ENCODE measurements around the gene ZRSR2.

DNA sequence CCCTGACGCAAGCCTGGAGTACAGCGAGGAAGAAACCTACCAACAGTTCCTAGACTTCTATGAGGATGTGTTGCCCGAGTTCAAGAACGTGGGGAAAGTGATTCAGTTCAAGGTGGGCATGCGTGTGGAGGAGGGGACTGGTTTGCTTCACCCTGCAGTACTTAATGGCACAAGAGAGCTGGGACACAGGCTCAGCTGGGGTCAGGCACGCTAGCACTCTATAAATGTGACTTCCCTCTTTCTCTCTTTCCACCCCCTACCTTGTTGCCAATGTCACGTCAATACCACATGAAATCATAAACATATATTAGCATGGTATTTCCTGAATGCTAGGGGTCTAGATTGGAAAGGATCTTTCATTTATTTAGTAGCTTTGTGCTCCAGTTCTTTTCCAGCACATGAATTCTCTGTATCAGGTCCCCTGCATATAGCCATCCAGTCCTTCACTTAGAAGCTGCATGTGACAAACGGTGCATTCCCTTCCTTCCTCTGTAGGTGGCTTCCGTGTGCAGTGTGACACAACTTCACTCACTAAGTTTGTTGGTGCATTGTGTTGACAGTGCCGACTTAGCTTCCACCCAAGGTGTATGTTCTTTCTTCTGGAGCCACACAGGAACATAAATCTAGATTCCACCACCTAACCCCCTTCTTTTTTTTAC lies 25.6 kb downstream of the ZRSR2 start:
- TF ChIP-seq POLR2AphosphoS5 (IDR thresholded peaks at IDR 0.05; ENCODE audit: low read depth, low read length), result no peak
- TF ChIP-seq, protein P1, sequence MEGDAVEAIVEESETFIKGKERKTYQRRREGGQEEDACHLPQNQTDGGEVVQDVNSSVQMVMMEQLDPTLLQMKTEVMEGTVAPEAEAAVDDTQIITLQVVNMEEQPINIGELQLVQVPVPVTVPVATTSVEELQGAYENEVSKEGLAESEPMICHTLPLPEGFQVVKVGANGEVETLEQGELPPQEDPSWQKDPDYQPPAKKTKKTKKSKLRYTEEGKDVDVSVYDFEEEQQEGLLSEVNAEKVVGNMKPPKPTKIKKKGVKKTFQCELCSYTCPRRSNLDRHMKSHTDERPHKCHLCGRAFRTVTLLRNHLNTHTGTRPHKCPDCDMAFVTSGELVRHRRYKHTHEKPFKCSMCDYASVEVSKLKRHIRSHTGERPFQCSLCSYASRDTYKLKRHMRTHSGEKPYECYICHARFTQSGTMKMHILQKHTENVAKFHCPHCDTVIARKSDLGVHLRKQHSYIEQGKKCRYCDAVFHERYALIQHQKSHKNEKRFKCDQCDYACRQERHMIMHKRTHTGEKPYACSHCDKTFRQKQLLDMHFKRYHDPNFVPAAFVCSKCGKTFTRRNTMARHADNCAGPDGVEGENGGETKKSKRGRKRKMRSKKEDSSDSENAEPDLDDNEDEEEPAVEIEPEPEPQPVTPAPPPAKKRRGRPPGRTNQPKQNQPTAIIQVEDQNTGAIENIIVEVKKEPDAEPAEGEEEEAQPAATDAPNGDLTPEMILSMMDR (IDR thresholded peaks at IDR 0.05), result peak; percentile 41
- TF ChIP-seq, protein P2, sequence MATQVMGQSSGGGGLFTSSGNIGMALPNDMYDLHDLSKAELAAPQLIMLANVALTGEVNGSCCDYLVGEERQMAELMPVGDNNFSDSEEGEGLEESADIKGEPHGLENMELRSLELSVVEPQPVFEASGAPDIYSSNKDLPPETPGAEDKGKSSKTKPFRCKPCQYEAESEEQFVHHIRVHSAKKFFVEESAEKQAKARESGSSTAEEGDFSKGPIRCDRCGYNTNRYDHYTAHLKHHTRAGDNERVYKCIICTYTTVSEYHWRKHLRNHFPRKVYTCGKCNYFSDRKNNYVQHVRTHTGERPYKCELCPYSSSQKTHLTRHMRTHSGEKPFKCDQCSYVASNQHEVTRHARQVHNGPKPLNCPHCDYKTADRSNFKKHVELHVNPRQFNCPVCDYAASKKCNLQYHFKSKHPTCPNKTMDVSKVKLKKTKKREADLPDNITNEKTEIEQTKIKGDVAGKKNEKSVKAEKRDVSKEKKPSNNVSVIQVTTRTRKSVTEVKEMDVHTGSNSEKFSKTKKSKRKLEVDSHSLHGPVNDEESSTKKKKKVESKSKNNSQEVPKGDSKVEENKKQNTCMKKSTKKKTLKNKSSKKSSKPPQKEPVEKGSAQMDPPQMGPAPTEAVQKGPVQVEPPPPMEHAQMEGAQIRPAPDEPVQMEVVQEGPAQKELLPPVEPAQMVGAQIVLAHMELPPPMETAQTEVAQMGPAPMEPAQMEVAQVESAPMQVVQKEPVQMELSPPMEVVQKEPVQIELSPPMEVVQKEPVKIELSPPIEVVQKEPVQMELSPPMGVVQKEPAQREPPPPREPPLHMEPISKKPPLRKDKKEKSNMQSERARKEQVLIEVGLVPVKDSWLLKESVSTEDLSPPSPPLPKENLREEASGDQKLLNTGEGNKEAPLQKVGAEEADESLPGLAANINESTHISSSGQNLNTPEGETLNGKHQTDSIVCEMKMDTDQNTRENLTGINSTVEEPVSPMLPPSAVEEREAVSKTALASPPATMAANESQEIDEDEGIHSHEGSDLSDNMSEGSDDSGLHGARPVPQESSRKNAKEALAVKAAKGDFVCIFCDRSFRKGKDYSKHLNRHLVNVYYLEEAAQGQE (IDR thresholded peaks at IDR 0.05; ENCODE audit: insufficient read depth in 1 of 2, low read depth in 2 of 2, low read length in 1 of 2), result no peak
- TF ChIP-seq SIN3A (IDR thresholded peaks at IDR 0.05; ENCODE audit: borderline replicate concordance, insufficient read depth, low read depth, low read length), result no peak
- TF ChIP-seq TCF7L2 (IDR thresholded peaks at IDR 0.05; ENCODE audit: low read depth, low read length), result no peak
